ENCODE measurements around the gene ZNF195. TPM values are rescaled to one million over a fixed set of nuclear protein-coding genes. Genes with fewer than 3 reads are reported as not detected.
"Not testable (repeated sequence)": the region's sequence is repeated elsewhere in the genome, so short reads cannot be mapped to it uniquely, and the experiment has no call there.

ZNF195 gene
- total RNA-seq, 8 experiments from 2014 or later, result 30.3 to 65.3 (median 46.0) TPM

- not testable (repeated sequence) for H3K27ac ChIP-seq; ATAC-seq (replicated peaks in 6 of 8); H3K4me1 ChIP-seq (replicated peaks in 1 of 2); H3K4me3 ChIP-seq
- no CpG with 5 or more reads among the region's 24 CpGs for WGBS, 10 experiments
- in situ Hi-C loops (cut with MboI; ENCODE audit: low pct_unique_long_range_greater_than_20kb in 2 of 9, low sequenced_read_pairs in 9 of 9, unreplicated experiment in 9 of 9), result loop anchor here in 1 of 9 experiments (25.0 kb wide), 1 partner anchor 201 kb away; the partner anchor contains the start of gene MRGPRG
These were observed 34.7 kb upstream of the ZNF195 start for GRCh38 chr11:3413666-3414065.

- 87 to 90% methylated on average over 6 to 11 of the region's 15 CpGs; no CpG with 5 or more reads in 8 of the 10 experiments for WGBS, 10 experiments
- no peaks in the 10 kb centered on the region for H3K4me1 ChIP-seq (replicated peaks in 1 of 2)
- ATAC-seq (replicated peaks in 6 of 8), result no peak
- H3K27ac ChIP-seq, result no peak overlapping the region
- H3K4me3 ChIP-seq, result no peak overlapping the region
- in situ Hi-C loops (cut with MboI; ENCODE audit: low pct_unique_long_range_greater_than_20kb in 2 of 9, low sequenced_read_pairs in 9 of 9, unreplicated experiment in 9 of 9), result loop anchor here in 1 of 9 experiments (25.0 kb wide), 1 partner anchor 201 kb away; the partner anchor contains the start of gene MRGPRG
These were observed 33.9 kb upstream of the ZNF195 start for GRCh38 chr11:3412837-3413236.

GRCh38 chr11:3408722-3409121 lies 29.8 kb upstream of the ZNF195 start:
- not testable (repeated sequence) for ATAC-seq (replicated peaks in 6 of 8)
- WGBS, 10 experiments, result 0 to 33% (median 10%) methylated on average over 1 to 3 of the region's 12 CpGs; no CpG with 5 or more reads in 6 of the 10 experiments
- in situ Hi-C loops (cut with MboI; ENCODE audit: low pct_unique_long_range_greater_than_20kb in 2 of 9, low sequenced_read_pairs in 9 of 9, unreplicated experiment in 9 of 9), result loop anchor here in 1 of 9 experiments (25.0 kb wide), 1 partner anchor 196 kb away; the partner anchor contains the start of gene MRGPRG

GRCh38 chr11:3408058-3408605 lies 29.2 kb upstream of the ZNF195 start:
- WGBS, 10 experiments, result no CpG with 5 or more reads among the region's 8 CpGs
- H3K4me1 ChIP-seq (replicated peaks in 1 of 2); H3K4me3 ChIP-seq; ATAC-seq (replicated peaks in 6 of 8); H3K27ac ChIP-seq: not testable (repeated sequence)
- in situ Hi-C loops (cut with MboI; ENCODE audit: low pct_unique_long_range_greater_than_20kb in 2 of 9, low sequenced_read_pairs in 9 of 9, unreplicated experiment in 9 of 9), result loop anchor here in 1 of 9 experiments (25.0 kb wide), 1 partner anchor 196 kb away; the partner anchor contains the start of gene MRGPRG

More at GRCh38 chr11:3408722-3409121, 29.8 kb upstream of the ZNF195 start:
- not testable (repeated sequence) for H3K4me1 ChIP-seq (replicated peaks in 1 of 2); H3K4me3 ChIP-seq; H3K27ac ChIP-seq

- not testable (repeated sequence) for H3K4me1 ChIP-seq (replicated peaks in 1 of 2); ATAC-seq (replicated peaks in 6 of 8); H3K4me3 ChIP-seq; H3K27ac ChIP-seq
- in situ Hi-C loops (cut with MboI; ENCODE audit: low pct_unique_long_range_greater_than_20kb in 2 of 9, low sequenced_read_pairs in 9 of 9, unreplicated experiment in 9 of 9), result loop anchor here in 1 of 9 experiments (25.0 kb wide), 1 partner anchor 195 kb away; the partner anchor contains the start of gene MRGPRG
- WGBS, 10 experiments, result 80 to 100% (median 90%) methylated on average over 1 to 5 of the region's 9 CpGs; no CpG with 5 or more reads in 5 of the 10 experiments
These were observed 28.0 kb upstream of the ZNF195 start for GRCh38 chr11:3406937-3407336.

- H3K27ac ChIP-seq; H3K4me1 ChIP-seq (replicated peaks in 1 of 2); ATAC-seq (replicated peaks in 6 of 8); H3K4me3 ChIP-seq: not testable (repeated sequence)
- WGBS, 10 experiments, result 58 to 100% (median 80%) methylated on average over 1 to 2 of the region's 17 CpGs; no CpG with 5 or more reads in 4 of the 10 experiments
- in situ Hi-C loops (cut with MboI; ENCODE audit: low pct_unique_long_range_greater_than_20kb in 2 of 9, low sequenced_read_pairs in 9 of 9, unreplicated experiment in 9 of 9), result loop anchor here in 1 of 9 experiments (25.0 kb wide), 1 partner anchor 194 kb away; the partner anchor contains the start of gene MRGPRG
These were observed 27.4 kb upstream of the ZNF195 start for GRCh38 chr11:3406223-3406875.

- in situ Hi-C loops (cut with MboI; ENCODE audit: low pct_unique_long_range_greater_than_20kb in 2 of 9, low sequenced_read_pairs in 9 of 9, unreplicated experiment in 9 of 9), result loop anchor here in 1 of 9 experiments (25.0 kb wide), 1 partner anchor 192 kb away; the partner anchor contains the start of gene MRGPRG
- H3K27ac ChIP-seq; H3K4me1 ChIP-seq (replicated peaks in 1 of 2); H3K4me3 ChIP-seq; ATAC-seq (replicated peaks in 6 of 8): not testable (repeated sequence)
- WGBS, 10 experiments, result 70 to 100% methylated on average over 2 of the region's 22 CpGs; no CpG with 5 or more reads in 8 of the 10 experiments
These were observed 25.4 kb upstream of the ZNF195 start for GRCh38 chr11:3404076-3404925.

GRCh38 chr11:3402861-3403250 lies 23.9 kb upstream of the ZNF195 start:
- H3K27ac ChIP-seq; ATAC-seq (replicated peaks in 6 of 8); H3K4me1 ChIP-seq (replicated peaks in 1 of 2); H3K4me3 ChIP-seq: not testable (repeated sequence)
- no CpG with 5 or more reads among the region's 8 CpGs for WGBS, 10 experiments
- in situ Hi-C loops (cut with MboI; ENCODE audit: low pct_unique_long_range_greater_than_20kb in 2 of 9, low sequenced_read_pairs in 9 of 9, unreplicated experiment in 9 of 9), result loop anchor here in 1 of 9 experiments (25.0 kb wide), 1 partner anchor 191 kb away; the partner anchor contains the start of gene MRGPRG

GRCh38 chr11:3402181-3402860 lies 23.4 kb upstream of the ZNF195 start:
- not testable (repeated sequence) for H3K4me3 ChIP-seq; ATAC-seq (replicated peaks in 6 of 8); H3K27ac ChIP-seq; H3K4me1 ChIP-seq (replicated peaks in 1 of 2)
- in situ Hi-C loops (cut with MboI; ENCODE audit: low pct_unique_long_range_greater_than_20kb in 2 of 9, low sequenced_read_pairs in 9 of 9, unreplicated experiment in 9 of 9), result loop anchor here in 1 of 9 experiments (25.0 kb wide), 1 partner anchor 190 kb away; the partner anchor contains the start of gene MRGPRG
- no CpG with 5 or more reads among the region's 18 CpGs for WGBS, 10 experiments

- not testable (repeated sequence) for H3K4me1 ChIP-seq (replicated peaks in 1 of 2); H3K27ac ChIP-seq; H3K4me3 ChIP-seq; ATAC-seq (replicated peaks in 6 of 8)
- 60 to 100% (median 100%) methylated on average over 1 to 3 of the region's 4 CpGs; no CpG with 5 or more reads in 1 of the 10 experiments for WGBS, 10 experiments
- in situ Hi-C loops (cut with MboI; ENCODE audit: low pct_unique_long_range_greater_than_20kb in 2 of 9, low sequenced_read_pairs in 9 of 9, unreplicated experiment in 9 of 9), result loop anchor here in 1 of 9 experiments (25.0 kb wide), 1 partner anchor 189 kb away; the partner anchor contains the start of gene MRGPRG
These were observed 22.1 kb upstream of the ZNF195 start for GRCh38 chr11:3401052-3401451.

GRCh38 chr11:3398509-3398908 lies 19.6 kb upstream of the ZNF195 start:
- H3K27ac ChIP-seq; in situ Hi-C loops (cut with MboI; ENCODE audit: low pct_unique_long_range_greater_than_20kb in 2 of 9, low sequenced_read_pairs in 9 of 9, unreplicated experiment in 9 of 9); H3K4me3 ChIP-seq; ATAC-seq (replicated peaks in 6 of 8); H3K4me1 ChIP-seq (replicated peaks in 1 of 2): not testable (repeated sequence)
- 100% methylated on average over 1 of the region's 3 CpGs; no CpG with 5 or more reads in 8 of the 10 experiments for WGBS, 10 experiments

- in situ Hi-C loops (cut with MboI; ENCODE audit: low pct_unique_long_range_greater_than_20kb in 2 of 9, low sequenced_read_pairs in 9 of 9, unreplicated experiment in 9 of 9); H3K4me1 ChIP-seq (replicated peaks in 1 of 2); H3K27ac ChIP-seq; H3K4me3 ChIP-seq; ATAC-seq (replicated peaks in 6 of 8): not testable (repeated sequence)
- WGBS, 10 experiments, result 90 to 100% (median 97%) methylated on average over 1 to 2 of the region's 4 CpGs; no CpG with 5 or more reads in 6 of the 10 experiments
These were observed 19.2 kb upstream of the ZNF195 start for GRCh38 chr11:3398106-3398505.
